OCI-LY1 (cell line): ENCODE measurements around the gene PRF1.

Source experiments
- CTCF ChIP-seq: fragments of 200-600 bp; sonication (generic), shearing (Covaris generic); IDR thresholded peaks from 2 replicates; pipeline ENCODE4 v1.5.1; 2017; ENCODE audit warnings: mild to moderate bottlenecking, antibody characterized with exemption, low read length, moderate library complexity, mixed read lengths
- EZH2 ChIP-seq: fragments of 200-600 bp; sonication (generic), shearing (Covaris generic); IDR thresholded peaks from 2 replicates; pipeline ENCODE4 v1.8.0; 2017; ENCODE audit warnings: borderline replicate concordance, mixed run types, mild to moderate bottlenecking, antibody characterized with exemption, low read length, moderate library complexity, mixed read lengths

GRCh38 chr10:70599791-70600190, 2.8 kb downstream of the PRF1 start:
- no peak for TF ChIP-seq CTCF
- no peak for TF ChIP-seq EZH2
